GM21367 (cell line): Measurements from ENCODE around the gene DGKI.

Experiments used
- ATAC-seq: cut with Tn5 transposase; IDR thresholded peaks from one replicate; pipeline ENCODE4 v1.9.1; 2021; ENCODE audit not compliant: unreplicated experiment

Gene DGKI

GRCh38 chr7:137388916-137389315 lies 457.9 kb downstream of the DGKI start:
- ATAC-seq: no peak

DNA sequence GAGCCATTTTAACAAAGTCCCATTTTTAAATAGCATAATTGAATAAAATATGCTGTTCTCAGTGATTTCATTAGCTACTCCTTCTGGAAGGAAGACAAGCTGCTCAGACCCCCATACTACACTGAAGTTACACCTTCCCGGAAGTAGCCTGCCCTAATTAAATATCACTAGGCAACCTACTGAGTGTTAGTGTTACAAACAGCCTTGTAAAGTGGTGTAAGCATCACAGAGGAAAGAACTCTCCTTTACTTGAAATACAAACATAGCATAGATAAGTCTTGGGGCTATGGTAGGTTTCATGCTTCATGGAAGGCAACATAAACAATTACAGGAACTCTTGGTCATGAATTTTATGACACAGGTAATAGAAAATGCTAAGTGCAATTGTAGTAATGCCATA lies 459.8 kb downstream of the DGKI start:
- no peak for ATAC-seq

DNA sequence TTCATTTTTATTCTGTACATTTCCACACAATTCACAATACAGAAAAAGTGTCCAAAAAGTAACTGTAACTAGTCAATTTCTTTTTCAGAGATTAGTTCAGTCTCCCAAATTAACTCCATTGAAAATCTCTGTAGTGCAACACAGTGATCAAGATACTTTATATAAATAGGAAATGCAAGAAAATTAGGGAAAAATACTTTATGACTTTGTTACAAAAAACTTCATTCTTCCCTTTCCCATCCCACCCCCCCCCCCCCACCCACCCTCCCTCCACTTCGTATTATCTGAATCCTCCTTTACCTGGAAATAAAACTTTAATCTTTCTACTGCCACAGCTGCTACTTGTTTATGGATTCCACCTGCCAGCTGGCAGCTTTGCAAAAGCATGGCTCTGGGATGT lies 465.7 kb downstream of the DGKI start:
- ATAC-seq: no peak

GRCh38 chr7:137373507-137373906 lies 473.3 kb downstream of the DGKI start:
- no peak for ATAC-seq

DNA sequence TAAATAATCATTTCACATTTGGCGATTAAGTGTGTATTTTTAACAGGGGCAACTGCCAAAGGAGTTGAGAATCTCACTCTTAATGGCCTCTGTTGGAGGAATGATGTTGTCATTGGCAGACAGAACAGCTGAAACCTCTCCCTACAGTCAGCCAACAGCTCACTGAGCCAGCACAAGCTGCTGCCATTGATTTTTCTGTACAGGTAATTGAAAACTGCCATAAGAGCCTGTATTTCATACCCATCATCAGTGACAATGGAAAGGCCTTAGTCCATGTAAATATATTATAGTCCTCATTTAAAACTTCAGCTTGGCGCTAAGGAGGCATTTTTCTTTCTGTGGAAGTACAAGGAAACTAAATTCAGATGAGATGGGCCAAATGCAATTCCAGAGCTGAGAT lies 475.2 kb downstream of the DGKI start:
- ATAC-seq: no peak

- no peak for ATAC-seq
Measured at GRCh38 chr7:137366995-137367394, 479.8 kb downstream of the DGKI start.

DNA sequence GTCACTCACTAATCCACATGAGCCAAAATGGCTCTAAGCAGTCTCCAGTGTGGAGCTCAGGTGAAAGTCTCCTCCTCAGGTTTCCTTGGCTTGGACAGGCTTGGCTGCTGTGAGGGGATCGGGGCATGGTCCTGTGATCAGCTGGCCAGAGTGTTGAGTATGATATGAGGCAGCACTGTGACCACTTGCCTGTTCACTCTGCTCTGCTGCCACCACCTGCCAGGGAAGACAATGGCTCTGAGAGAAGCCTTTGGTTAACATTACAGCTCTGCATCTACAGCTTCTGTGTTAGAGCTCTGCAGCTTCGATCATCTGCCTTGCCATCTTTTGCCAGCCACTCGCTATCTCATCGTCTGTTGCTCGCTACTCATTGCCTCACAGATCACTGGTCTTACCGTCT lies 483.1 kb downstream of the DGKI start:
- no peak for ATAC-seq

GRCh38 chr7:137360087-137360679 lies 486.6 kb downstream of the DGKI start:
- ATAC-seq: no peak

GRCh38 chr7:137354961-137355360 lies 491.8 kb downstream of the DGKI start:
- ATAC-seq: no peak

DNA sequence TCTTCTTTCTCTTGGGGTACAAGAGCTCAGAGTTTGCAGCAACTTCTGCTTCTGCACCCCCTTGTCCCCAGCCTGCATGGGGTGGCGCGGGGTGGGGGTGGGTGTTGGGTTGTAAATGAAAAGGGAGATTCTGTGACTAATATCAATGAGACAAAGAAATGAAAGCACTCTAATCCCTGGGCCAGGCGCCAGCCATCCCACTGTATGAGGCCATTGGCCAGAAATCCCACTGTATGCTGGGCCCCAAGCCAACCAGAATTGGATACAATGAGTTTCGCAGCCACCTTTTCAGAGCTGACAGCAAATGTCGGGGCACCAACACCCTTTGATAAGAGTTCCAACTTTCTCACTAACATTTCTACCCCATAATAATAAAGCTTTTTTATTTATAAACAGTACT lies 492.4 kb downstream of the DGKI start:
- ATAC-seq: no peak

DNA sequence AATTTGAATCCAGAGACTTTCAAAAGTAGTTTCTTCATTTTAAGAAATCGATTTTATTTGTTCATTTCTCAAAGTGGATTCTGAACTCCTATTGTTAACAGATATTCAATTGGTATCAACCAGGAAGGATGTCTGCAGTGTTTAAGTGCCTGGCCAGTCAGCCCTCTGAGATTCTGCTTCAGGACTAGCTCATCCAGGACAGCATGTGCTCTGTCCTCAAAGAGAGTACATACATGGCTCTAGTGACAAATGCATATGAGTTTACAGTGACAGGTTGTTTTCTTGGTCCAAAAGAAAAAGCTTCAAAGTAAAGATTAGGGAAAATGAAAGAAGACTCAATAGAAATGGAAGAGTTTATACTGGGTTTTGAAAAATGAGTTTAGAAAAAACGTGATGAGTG lies 494.8 kb downstream of the DGKI start:
- ATAC-seq: no peak

DNA sequence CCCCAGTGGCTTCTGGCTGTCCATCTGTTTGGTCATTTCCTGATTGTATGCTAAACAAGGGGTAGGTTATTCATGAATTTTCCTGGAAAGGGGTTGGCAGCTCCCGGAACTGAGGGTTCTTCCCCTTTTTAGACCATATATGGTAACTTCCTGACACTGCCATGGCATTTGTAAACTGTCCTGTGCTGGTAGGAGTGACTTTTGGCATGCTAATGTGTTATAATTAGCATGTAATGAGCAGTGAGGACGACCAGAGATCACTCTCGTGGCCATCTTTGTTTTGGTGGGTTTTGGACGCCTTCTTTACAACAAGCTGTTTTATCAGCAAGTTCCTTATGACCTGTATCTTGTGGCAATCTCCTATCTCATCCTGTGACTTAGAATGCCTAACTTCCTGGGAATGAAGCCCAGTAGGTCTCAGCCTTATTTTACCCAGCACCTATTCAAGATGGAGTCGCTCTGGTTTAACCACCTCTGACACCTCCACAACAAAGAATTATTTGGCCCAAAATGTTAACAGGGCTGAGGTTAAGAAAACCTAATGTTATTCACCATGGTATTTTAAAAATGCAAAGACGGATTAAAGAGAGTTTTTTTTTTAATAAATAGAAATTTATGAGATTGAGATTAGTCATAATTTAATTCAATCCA lies 500.9 kb downstream of the DGKI start:
- no peak for ATAC-seq

DNA sequence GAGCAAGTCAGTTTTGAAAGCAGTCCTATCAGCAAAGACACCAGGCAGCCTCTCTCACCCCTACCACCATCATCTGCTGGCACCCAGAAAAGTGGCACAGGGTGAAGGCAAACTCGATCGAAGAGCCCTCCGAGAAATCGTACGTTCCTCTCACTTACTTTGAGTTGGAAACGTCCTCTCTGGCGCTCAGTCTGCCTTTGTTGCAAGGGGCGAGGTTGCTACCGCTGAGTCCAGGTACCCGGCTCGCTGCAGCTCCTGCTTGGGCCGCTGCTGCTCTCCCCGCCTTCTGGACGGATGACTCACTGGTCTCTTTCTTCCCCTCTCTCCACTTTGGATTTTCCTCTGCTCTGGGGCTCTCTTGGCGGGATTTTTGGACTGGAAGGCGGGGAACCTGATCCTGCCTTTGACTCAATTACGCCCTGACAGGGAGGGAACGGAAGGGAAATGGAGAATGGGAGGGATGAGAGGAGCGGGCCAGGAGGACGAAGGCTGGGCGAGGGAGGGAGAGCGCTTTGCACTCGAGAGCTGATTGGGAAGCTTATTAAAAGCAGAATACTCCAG lies 503.4 kb downstream of the DGKI start, which contains the start of gene PTN:
TSS of gene PTN (minus strand) at position 453 of the 561 bp plus-strand sequence. CDS start 88,760 bp downstream, outside the sequence.
- ATAC-seq: no peak

- ATAC-seq: no peak
Measured at GRCh38 chr7:137342828-137343261, 503.9 kb downstream of the DGKI start.

- no peak for ATAC-seq
Measured at GRCh38 chr7:137342265-137342664, 504.5 kb downstream of the DGKI start.

GRCh38 chr7:137337902-137338301 lies 508.9 kb downstream of the DGKI start:
- no peak for ATAC-seq

- ATAC-seq: no peak
Measured at GRCh38 chr7:137335814-137336213, 511.0 kb downstream of the DGKI start.

DNA sequence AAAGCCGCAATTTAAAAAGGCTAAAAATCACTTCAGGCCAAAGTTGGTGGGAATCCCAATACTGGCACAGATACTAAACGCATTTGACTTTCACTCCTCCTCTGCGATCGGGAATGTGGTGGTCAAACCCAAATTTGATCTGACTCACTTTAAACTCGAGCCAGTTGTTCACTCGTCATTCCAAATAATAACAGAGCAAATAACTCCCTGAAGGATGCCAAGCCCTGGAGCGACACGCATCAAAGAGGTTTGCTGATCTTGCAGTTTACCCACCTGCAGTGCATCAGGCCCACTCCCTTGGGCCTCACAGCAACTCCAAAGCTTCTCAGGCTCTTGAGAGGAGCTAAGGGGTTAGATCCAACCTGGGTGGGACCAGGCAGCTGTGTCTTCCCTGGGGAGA lies 515.4 kb downstream of the DGKI start:
- no peak for ATAC-seq
